Uterus (tissue), 2 donors: ENCODE results near the gene PRKAR1B.

Experiments used
- POLR2A ChIP-seq, 2 donors: fragments of 450-650 bp; IDR thresholded peaks; one replicate each; pipeline ENCODE4 v1.6.1; 2016; ENCODE audit warnings: antibody characterized with exemption in 2 of 2, mild to moderate bottlenecking in 1 of 2, moderate library complexity in 1 of 2
- TF ChIP-seq, protein P1 (sequence below), 4 experiments: fragments of 200-600 bp in 2 of 4; fragments of 450-650 bp in 2 of 4; sonication (generic) in 2 of 4; IDR thresholded peaks; one replicate each; pipeline ENCODE4 v1.5.1; 2016 to 2019; ENCODE audit warnings: antibody characterized with exemption in 4 of 4, mild to moderate bottlenecking in 2 of 4, moderate library complexity in 1 of 4

GRCh38 chr7:518630-519483, 208.2 kb downstream of the PRKAR1B start:
- TF ChIP-seq, protein P1, sequence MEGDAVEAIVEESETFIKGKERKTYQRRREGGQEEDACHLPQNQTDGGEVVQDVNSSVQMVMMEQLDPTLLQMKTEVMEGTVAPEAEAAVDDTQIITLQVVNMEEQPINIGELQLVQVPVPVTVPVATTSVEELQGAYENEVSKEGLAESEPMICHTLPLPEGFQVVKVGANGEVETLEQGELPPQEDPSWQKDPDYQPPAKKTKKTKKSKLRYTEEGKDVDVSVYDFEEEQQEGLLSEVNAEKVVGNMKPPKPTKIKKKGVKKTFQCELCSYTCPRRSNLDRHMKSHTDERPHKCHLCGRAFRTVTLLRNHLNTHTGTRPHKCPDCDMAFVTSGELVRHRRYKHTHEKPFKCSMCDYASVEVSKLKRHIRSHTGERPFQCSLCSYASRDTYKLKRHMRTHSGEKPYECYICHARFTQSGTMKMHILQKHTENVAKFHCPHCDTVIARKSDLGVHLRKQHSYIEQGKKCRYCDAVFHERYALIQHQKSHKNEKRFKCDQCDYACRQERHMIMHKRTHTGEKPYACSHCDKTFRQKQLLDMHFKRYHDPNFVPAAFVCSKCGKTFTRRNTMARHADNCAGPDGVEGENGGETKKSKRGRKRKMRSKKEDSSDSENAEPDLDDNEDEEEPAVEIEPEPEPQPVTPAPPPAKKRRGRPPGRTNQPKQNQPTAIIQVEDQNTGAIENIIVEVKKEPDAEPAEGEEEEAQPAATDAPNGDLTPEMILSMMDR (IDR thresholded peaks at IDR 0.05): peak in 2 of 4 experiments; percentile 5 to 17
- peak; percentile 53 to 73 for TF ChIP-seq POLR2A (IDR thresholded peaks at IDR 0.05)
